ENCODE data around the gene CYP26A1.

DNA sequence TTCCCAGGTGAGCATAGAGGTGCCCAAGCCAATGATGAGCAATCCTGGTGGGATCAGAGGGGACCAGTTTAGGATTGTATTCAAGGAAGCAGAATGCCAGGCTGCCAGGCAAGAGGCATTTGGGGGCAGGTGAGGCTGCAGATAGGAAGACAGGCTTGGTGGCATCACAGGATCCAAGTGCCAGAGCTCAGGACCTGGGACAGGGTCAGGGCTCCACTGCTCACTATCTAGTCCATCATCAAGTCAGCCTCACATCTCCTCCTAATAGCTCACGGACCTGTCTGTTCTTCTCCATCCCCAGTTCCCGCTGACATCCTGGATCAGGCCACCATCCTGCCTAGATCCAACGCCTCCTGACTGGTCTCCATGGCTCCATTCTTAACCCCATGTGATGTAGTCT lies 47.6 kb downstream of the CYP26A1 start:
- no peak for TF ChIP-seq EZH2phosphoT487 (IDR thresholded peaks at IDR 0.05; ENCODE audit: unreplicated experiment)
- TF ChIP-seq, protein P1, sequence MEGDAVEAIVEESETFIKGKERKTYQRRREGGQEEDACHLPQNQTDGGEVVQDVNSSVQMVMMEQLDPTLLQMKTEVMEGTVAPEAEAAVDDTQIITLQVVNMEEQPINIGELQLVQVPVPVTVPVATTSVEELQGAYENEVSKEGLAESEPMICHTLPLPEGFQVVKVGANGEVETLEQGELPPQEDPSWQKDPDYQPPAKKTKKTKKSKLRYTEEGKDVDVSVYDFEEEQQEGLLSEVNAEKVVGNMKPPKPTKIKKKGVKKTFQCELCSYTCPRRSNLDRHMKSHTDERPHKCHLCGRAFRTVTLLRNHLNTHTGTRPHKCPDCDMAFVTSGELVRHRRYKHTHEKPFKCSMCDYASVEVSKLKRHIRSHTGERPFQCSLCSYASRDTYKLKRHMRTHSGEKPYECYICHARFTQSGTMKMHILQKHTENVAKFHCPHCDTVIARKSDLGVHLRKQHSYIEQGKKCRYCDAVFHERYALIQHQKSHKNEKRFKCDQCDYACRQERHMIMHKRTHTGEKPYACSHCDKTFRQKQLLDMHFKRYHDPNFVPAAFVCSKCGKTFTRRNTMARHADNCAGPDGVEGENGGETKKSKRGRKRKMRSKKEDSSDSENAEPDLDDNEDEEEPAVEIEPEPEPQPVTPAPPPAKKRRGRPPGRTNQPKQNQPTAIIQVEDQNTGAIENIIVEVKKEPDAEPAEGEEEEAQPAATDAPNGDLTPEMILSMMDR (conservative IDR thresholded peaks at IDR 0.05; ENCODE audit: low read depth in 2 of 2): no peak
- no peak for TF ChIP-seq EZH2 (IDR thresholded peaks at IDR 0.05; ENCODE audit: low read depth, unreplicated experiment)
- no peak for TF ChIP-seq STAT1 (IDR thresholded peaks at IDR 0.05; ENCODE audit: unreplicated experiment)
- no peak for TF ChIP-seq POLR2AphosphoS5 (IDR thresholded peaks at IDR 0.05; ENCODE audit: low read depth)
- no peak for TF ChIP-seq ZNF114 (CRISPR knock-in tag; IDR thresholded peaks at IDR 0.05)
- TF ChIP-seq ETS1 (IDR thresholded peaks at IDR 0.05): no peak
- TF ChIP-seq REST (IDR thresholded peaks at IDR 0.05; ENCODE audit: unreplicated experiment): no peak

Data from GM23338 (cell line).